NCI-H1105 (cell line): Measurements from ENCODE around the gene RHPN2.
A peak's percentile ranks its signal among the peaks of the same experiment; 100 is the strongest.

Source experiments
- DNase-seq: peaks from one replicate; lab custom pipeline; 2025; lab: John Stamatoyannopoulos, UW

The RHPN2 gene

DNA sequence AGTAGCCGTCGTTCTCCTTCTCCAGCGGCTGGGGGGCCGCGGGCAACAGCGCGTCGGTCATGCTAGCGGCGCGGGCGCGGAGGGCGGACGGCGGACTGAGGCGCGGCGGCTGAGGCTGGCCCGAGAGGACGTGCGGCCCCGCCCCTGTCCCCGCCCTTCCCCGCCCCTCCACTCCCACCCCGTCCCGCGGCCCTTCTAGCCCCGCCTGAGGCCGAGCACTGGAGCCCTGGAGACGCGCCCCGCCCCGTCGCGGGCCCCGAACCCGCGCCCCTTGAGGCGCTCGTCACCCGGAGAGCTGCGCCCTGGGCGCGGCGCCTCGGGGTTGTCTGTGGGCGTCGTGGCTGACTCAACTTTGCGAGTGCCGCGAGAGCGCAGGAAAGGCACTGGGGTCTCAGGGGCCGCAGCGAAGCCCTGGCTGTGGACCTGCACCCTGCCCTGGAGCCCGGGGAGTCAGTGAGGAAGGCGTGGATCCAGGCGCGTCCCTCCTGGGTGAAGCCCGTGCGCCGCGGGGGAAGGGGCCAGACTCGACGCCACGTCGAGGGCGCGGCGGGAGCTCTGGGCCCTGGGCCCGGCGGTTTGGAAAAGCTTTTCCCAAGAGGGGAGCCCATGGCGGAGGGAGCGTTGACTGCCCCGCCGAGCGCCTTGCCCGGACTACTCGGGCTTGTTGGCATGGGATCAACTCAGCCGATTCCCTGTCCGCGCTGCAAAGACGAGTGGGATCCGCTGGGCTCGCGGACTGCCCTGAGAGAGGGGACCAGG lies at the start of gene RHPN2:
Gene RHPN2, minus strand, starts transcription at position 97 of the 759 bp plus-strand sequence. Its CDS starts 36 bp downstream, at position 61.
- peak; percentile 38 for DNase-seq

GRCh38 chr19:33114312-33114711 lies 49.6 kb upstream of the RHPN2 start:
- no peak for DNase-seq

DNA sequence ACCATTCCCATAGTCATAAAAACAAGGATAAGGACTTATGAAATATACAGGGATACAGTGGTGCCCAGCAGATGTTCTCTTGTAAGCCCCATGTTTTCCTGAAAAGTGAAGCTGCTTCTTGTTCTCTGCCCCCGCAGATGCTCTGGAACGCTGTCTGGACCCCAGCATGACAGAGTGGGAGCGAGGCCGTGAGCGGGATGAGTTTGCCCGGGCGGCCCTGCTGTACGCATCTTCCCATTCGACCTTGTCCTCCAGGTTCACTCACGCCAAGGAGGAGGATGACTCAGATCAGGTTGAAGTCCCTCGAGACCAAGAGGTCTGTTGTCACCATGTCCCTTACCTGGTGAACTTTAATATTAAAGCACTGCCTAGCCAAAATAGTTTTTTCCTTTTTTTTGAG lies 46.9 kb upstream of the RHPN2 start:
- no peak for DNase-seq

DNA sequence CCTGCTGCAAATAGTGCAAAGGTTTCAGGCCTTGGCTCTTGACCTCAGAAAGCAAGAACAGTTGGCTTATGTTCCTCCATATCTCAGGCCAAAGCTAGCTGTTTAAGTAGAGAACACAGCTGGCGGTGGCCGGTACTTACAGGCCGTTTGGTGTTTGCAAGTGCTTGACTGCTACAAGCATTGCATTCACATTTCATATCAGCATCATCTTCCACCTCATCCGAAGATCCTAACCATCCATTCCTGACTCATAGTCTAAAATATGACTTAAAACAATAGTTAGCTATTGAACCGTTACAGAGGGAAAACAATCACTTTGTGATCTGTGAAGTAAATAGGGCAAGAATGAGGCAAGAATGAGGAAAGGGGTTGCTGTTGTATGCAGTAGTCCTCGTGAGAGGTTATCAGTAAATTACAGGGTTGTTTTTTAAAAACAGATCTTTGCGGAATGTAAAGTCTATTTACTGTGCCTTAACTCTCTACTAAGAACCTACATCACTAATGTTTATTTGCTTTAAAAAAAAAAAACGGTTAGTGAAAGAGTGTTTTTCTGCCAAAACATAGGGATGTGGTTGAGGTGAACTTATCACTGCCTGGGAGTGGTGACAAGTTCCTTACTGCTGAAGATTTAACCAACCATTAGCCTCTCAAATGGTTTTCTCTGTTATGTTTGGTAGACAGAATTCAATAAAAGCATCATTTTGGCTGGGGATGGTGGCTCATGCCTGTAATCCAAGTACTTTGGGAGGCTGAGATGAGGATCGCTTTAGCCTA lies 45.6 kb upstream of the RHPN2 start:
- DNase-seq, result no peak

- DNase-seq, result no peak
Observed at GRCh38 chr19:33108161-33108560, 43.5 kb upstream of the RHPN2 start.

GRCh38 chr19:33102893-33103292 lies 38.2 kb upstream of the RHPN2 start:
- DNase-seq, result no peak

DNA sequence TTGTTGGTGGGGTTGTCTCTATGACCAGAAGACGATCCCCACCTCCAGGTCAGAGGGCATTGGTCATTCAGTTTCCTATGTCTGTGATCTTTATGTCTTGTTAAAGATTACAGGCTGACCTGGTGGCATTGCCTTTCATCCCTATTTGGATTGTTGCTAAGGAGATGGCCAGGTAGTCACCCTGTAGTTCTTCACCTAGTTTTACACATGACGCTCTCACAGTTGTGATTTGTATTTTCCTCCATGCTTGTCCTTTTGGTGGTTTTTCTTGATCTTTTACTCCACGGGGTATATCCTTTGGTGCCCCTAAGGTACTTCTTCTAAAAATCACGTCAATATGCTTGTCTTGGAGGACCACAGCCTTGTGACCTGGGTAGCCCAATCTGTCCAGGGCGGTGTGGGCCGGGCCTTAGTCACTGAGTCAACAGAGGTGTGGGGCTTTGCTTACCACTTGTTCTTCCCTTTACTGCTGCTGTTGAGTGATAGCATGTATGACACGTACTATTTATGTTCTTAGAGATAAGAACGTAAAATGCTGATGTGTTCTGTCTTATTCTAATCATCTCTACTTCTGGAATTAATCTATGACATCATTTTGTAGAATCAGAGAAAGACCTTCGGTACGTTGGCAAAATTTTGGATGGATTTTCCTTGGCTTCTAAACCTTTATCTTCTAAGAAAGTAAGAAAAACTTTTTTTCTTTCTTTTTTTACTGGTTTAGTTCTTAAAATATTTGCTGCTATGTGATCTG lies 36.4 kb upstream of the RHPN2 start:
- no peak for DNase-seq

DNA sequence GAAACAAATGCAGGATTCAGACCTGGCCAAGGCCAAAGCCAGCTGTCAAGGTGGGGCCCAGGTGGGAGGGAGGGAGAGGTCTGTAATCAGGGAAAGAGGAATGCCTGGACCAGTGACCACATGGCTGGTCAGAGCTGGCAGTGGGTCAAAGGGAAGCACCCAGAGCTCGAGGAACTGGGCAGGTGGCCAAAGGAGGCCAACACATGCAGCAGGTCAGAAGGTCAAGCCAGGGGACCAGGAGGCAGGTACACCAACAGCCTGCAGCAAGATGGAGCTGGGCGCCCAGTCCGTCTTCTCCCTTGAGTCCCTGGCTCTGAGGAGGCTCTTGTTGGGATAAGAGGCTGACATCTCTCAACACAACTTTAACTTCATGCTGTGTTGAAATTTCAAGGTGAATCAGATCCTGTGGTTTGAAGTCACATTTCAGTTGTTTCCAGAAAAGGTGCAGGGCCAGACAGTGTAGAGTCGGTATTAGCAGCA lies 33.4 kb upstream of the RHPN2 start:
- DNase-seq, result no peak

- no peak for DNase-seq
Observed at GRCh38 chr19:33096005-33096404, 31.3 kb upstream of the RHPN2 start.

DNA sequence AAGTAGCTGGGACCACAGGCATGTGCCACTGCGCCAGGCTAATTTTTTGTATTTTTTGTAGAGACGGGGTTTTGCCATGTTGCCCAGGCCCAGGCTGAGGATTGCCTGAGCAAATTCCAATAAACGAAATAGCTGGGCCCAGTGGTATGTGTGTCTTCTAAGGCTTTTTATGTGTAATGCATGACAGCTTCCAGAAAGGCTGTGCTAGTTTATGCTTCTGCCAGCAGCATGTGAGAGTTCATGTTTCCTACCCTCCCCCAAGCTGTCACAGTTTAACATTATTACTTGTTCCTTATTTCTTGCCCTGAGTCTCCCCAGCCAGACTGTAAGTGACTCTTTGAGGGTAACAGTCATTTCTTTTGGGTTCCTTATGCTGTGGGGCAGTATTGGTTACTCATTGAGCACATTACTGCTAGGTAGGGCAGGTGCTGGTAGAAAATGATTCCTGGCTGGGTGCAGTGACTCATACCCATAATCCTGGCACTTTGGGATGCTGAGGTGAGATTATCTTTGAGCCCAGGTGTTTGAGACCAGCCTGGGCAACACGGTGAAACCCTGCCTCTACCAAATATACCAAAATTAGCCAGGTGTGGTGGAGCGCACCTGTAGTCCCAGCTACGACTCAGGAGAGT lies 29.9 kb upstream of the RHPN2 start:
- no peak for DNase-seq

DNA sequence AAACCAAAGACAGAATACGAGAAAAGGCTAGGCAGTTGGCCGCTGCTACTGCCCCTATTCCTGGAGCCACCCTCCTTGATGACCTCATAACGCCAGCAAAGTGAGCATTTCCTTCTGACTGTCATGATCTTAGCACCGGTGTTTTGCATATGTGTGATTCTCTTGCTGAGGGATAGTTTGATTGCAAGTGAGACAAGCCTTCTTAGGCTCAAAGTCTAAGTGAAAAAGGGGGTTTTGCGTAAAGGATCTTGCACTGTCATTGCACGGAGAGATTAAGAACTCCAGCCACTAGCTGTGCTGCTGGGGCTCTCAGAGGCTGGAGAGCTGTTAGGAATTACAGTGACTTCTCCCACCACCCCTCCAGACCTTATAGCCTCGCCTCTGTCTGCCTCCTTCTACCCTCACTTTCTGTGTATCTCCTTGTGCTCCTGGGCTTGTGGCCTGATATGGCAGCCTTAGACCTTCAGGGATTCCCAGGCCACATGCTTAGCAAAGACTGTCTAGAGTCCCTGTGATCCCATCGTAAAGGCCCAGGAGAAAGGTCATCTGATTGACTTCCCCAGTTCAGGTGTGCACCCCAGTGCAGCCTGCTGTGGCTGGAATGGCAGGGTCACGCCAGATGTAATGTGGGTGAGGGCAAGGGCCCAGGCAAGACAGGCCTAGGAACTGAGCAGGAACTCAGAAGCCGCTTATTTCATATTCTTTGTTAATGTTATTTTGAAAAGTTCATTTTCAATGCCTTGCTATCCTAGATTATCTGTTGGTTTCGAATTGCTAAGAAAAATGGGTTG lies 28.9 kb upstream of the RHPN2 start:
- DNase-seq, result no peak

DNA sequence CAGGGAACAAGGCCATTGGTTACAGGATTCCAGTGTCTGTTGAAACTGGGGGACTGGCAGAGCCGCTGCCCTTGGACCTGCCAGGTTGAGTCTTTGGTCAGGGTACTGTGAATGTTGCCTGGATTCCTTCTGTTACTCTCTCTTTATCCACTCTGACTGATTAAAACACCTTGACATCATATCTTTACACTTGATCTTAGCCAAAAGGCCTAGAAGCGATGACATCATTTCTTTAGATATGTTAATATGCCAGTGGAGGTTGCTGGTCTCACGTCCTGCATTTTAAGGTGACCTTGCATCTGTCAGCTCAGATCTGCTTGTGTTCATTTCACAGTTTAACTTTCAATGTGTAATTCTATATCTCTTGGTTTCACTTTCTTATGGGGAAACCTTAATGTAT lies 25.5 kb upstream of the RHPN2 start:
- DNase-seq, result no peak

GRCh38 chr19:33089010-33089409 lies 24.3 kb upstream of the RHPN2 start:
- DNase-seq, result no peak

DNA sequence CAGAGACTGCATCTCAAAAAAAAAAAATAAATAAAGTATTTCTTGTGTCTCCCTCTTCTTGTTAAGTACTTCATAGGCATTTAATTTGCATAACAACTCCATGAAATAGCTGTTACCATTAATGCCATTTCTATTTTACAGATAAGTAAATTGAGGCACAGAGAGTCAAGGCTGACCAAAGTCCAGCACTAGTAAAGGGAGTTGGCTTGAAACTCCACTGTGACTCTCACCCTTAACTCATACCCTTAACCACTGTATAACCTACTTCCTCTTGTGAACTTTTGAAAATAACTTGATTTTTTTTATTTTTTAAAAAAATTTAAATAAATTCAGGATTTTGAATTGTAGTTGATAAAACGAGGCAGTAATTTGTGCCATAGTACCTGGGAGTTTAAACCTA lies 22.3 kb upstream of the RHPN2 start:
- no peak for DNase-seq

DNA sequence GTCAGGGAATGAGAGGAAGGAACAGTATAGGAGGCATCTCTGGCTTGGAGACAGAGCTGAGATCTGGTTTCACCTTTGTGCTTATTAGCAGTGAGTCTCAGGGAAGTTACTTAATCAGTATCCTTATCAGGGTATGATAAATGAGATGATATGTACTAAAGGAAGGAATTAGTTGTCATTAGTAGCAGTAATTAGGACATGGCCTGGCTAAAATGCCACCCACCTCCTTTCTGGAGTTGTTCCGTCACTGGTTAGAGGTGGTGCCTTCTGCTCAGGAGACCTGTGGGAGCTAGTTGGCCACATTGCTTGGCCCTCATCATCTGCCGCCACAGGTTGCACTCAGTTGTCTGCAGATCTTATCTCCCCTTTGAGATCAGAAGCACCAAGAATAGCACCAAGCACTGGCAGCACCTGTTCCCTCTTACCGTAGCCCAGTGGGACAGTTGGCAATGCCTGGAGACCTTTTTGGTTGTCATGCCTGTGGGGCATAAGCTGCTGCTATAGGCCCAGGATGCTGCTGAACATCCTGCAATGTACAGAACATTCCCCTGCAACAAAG lies 21.0 kb upstream of the RHPN2 start:
- DNase-seq, result no peak

DNA sequence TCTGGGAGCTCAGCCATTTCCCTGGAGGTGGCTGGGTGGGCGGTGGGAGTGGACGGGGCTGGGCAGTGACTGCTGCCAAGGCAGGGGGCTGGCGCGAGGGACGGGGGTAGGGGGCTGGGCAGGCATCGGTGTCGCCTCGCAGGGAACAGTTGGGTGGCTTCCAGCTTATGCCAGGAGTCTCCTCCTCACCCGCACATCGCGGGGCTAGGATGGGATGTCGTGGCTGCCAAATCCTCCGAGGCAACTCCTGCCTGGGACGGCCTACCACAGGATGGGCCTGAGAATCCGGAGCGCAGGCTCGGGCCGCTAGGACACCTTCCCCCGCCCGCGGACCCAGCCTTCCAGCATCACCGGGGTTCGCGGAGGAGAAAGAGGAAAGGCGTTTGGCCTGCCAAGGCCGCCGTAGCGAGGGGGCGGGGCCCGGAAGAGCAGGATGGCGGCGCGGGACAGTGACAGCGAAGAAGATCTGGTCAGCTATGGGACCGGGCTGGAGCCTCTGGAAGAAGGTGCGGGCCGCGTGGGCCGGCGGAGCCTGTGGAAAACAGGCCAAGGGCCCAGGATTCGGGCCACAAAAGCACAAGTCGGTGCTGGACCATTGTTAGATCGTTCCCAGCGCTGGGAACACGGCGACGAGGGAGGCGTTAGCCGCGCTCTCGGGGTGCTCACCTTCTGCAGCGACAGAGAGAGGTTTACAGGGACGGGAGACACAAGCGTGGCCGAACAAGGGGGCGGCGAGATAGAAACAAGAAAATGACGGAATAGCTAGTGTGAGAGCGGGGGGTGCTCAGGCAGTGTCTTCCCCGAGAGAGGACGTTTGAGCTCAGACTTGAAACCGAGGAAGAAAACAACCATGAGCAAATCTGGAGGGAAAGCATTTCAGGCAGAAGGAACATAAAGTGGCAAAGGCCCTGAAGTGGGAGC lies 16.3 kb upstream of the RHPN2 start, which contains the start of gene GPATCH1:
Gene GPATCH1, plus strand, starts transcription at position 421 of the 921 bp plus-strand sequence. Its CDS starts 13 bp downstream, at position 434.
- DNase-seq, result peak; percentile 63

DNA sequence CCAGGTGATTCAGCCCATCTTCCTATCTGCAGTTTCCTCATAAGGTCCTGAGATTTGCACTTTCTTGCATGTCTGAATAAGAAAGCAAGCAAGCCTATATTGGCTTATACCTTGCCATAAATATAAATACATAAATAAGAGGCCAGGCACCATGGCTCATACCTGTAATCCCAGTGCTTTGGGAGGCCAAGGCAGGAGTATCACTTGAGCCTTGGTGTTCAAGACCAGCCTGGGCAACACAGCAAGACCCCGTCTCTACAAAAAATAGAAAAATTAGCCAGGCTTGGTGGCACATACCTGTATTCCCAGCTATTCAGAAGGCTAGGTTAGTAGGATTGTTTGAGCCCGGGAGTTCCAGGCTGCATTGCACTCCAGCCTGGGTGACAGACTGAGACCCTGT lies 10.8 kb upstream of the RHPN2 start:
- DNase-seq, result no peak

DNA sequence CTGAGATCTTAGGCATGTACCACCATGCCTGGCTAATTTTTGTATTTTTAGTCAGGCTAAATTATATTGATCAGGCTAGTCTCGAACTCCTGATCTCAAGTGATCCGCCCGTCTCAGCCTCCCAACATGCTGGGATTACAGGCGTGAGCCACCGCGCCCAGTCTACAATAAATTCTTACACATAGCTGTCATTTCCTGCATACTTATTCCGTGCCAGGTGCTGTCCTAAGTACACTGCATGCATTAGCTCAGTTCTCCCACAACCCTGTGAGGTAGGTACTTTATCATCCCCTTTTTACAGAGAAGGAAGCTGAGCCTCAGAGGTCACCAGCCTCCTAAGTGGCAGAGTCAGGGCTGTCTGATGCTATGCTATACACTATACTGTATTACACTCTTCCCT lies 7.2 kb upstream of the RHPN2 start:
- no peak for DNase-seq

DNA sequence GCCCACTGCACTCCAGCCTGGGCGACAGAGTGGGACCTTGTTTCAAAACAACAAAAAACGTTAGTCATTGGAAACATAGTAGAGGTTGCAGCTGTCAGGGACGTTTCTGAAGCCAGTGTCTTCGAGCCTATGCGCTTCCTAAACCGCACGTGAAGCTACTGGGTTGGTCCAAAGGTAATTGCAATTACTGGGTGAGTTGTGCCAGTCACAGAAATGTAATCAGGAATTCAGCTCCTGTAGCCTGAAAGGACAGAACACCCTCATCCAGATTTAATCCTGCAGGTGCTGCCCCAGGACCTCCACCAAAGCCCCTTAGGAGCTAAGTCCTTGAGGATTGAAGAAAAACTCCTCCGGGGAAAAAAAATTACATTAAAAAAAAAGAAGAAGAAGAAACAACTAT lies 2.4 kb upstream of the RHPN2 start:
- no peak for DNase-seq

DNA sequence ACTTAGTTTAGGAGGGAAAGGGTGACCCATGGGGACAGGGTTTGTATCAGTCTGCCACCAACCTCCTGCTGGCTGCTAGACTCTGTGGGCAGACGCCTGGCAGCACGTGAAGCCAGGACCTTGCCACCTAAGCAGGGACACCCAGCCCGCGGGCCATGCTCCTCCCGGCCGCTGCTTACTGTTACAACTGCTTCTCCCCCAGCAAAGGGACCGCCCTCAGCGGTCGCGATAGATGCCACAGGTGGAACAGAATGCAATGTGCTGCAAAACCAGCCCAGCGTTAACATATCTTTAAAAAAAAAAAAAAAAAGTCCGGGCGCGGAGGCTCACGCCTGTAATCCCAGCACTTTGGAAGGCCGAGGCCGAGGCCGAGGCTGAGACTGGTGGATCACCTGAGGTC lies 1.9 kb upstream of the RHPN2 start:
- DNase-seq, result no peak
